Erythroblast (primary cell): Measurements from ENCODE around the gene BCL2L11.
A peak's percentile ranks its signal among the peaks of the same experiment; 100 is the strongest.

Source experiments
- DNase-seq, 2 experiments: peaks; one replicate each; lab custom pipeline; 2025; lab: John Stamatoyannopoulos, UW
- GATA1 ChIP-seq: IDR thresholded peaks from 2 replicates; pipeline ENCODE4 v1.6.1; 2011; ENCODE audit warnings: low read depth, mild to moderate bottlenecking, control low read depth, low read length, moderate library complexity
- POLR2A ChIP-seq: IDR thresholded peaks from 2 replicates; pipeline ENCODE4 v1.6.1; 2011; ENCODE audit warnings: mild to moderate bottlenecking, low read length

Gene BCL2L11

DNA sequence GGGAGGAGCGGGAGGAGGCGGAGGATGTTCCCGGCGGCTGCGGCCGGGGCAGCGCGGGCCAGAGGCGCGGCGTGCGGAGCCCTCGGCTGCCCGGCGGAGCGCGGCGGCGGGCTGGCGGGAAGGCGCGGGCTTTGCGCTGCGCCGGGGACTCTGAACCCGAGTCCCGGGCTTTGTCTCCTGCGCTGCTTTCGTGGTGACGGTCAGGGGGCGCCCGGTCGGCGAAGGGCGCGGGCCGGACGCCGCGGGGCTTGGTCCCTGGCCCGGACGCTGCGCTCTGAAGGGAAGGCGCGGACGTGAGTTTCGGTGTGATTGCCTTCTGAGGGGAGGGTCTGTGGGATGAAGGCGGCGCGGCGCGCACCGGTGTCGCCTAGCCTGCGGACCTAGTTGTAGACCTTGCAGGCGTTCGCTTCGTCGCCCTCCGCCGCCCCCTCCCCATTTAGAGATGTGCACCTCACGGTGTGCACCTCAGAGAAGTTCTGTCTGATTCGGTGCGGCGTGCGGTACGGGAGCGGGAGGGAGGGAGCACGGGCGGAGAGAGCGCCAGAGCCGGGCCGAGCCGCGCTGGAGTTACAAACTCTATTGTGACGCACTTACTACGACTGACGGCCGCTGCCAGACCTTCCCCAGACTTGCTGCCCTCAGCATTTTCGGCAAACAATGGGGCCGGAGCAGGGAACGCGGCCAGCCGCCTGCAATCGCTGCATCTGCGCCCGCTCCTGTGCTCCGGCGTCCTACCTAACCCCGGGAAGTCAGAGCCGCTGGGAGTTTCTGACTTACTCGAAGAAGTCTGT is 2.1 kb downstream of the BCL2L11 start:
- peak; percentile 61 to 73 for DNase-seq
- TF ChIP-seq POLR2A (no peak), GATA1 (no peak)

DNA sequence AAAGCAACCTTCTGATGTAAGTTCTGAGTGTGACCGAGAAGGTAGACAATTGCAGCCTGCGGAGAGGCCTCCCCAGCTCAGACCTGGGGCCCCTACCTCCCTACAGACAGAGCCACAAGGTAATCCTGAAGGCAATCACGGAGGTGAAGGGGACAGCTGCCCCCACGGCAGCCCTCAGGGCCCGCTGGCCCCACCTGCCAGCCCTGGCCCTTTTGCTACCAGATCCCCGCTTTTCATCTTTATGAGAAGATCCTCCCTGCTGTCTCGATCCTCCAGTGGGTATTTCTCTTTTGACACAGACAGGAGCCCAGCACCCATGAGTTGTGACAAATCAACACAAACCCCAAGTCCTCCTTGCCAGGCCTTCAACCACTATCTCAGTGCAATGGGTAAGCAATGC is 3.0 kb downstream of the BCL2L11 start:
- DNase-seq, result no peak
- TF ChIP-seq POLR2A (no peak), GATA1 (no peak)

GRCh38 chr2:111126581-111126980 is 5.9 kb downstream of the BCL2L11 start:
- DNase-seq, result no peak
- no peak for TF ChIP-seq POLR2A
- TF ChIP-seq GATA1, result no peak

DNA sequence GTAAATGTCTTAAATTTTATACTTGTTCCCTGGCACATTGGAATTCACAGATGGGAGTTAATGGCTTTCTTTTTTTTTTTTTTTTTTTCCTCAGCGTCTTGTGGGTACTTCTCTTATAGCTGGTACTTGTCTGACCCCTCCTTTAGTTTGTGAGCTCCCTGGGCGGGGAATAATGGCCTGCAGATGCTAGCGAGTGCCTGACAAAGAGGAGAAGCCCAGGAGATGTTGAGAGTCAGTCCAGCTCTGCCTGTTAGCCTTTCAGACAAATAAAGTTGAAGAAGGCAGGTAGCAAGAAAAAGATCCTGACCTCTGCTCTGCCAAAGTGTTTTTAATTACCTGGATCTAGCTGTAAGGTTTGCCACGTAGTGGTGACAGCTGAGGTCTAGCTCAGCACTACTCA is 6.6 kb downstream of the BCL2L11 start:
- TF ChIP-seq GATA1, result no peak
- TF ChIP-seq POLR2A, result no peak
- no peak for DNase-seq

- no peak for TF ChIP-seq GATA1
- TF ChIP-seq POLR2A, result no peak
- DNase-seq, result no peak
Observed at GRCh38 chr2:111128096-111128495, 7.4 kb downstream of the BCL2L11 start.

- TF ChIP-seq GATA1, result no peak
- peak; percentile 57 to 75 for DNase-seq
Observed at GRCh38 chr2:111133603-111134002, 12.9 kb downstream of the BCL2L11 start.

DNA sequence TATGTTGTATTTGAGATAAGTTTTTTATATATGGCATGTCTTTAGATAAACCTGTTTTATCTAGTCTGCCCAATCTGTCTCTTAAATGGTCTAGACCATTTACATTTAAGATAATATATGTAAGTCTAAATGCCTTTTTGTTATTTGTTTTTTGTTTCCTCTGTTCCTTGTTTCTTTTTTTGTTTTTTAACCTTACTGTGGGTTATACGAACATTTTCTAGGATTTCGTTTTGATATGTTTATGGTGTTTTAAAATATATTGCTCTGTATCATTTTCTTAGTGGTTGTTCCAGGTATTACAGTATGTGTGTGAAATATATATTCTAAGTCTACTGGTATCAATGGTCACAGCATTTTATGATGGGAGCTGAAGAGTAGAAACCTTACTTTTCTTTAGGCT is 13.3 kb downstream of the BCL2L11 start:
- no peak for TF ChIP-seq GATA1
- no peak for TF ChIP-seq POLR2A
- peak; percentile 57 to 75 for DNase-seq

DNA sequence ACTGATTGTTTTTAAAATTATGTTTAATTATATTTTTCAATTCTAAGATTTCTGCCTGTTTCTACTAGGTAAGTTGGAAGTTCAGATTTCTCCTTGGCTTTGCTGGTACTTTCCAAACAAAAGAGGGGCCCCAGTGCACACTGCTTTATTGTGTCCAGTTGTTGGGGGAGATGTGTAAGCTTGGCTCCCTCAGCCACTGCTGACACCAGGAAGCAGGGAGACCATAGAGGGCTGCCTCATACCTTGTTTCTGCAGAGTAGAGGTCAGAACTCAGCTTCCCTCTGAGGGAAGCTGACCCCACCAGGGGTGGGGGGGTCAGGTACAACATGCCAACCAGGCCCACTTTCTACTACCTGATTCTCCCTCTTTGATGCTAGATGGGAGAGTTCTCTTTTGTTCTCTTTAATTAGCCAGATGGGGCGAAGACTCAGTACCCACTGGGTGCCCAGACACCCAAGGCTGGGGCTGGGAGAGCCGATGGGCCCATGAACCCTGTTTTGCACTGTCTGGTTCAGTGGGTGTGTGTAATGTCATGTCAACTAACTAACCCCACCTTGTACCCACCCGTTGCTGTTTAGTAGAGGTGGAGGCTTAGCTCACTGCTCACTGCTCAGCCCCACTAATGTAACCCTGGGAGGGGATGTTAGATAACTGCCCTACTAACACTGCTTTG is 14.7 kb downstream of the BCL2L11 start:
- TF ChIP-seq POLR2A, result no peak
- no peak for TF ChIP-seq GATA1
- no peak for DNase-seq

- peak in 1 of 2 experiments; percentile 14 for DNase-seq
- TF ChIP-seq GATA1, result no peak
- TF ChIP-seq POLR2A, result no peak
Observed at GRCh38 chr2:111135910-111136297, 15.2 kb downstream of the BCL2L11 start.

GRCh38 chr2:111138839-111139238 is 18.1 kb downstream of the BCL2L11 start:
- no peak for DNase-seq
- TF ChIP-seq POLR2A (no peak), GATA1 (no peak)

GRCh38 chr2:111139637-111140317 is 19.1 kb downstream of the BCL2L11 start:
- no peak for DNase-seq
- no peak for TF ChIP-seq GATA1
- no peak for TF ChIP-seq POLR2A

- DNase-seq, result no peak
- no peak for TF ChIP-seq POLR2A
- TF ChIP-seq GATA1, result no peak
Observed at GRCh38 chr2:111140815-111141214, 20.1 kb downstream of the BCL2L11 start.

DNA sequence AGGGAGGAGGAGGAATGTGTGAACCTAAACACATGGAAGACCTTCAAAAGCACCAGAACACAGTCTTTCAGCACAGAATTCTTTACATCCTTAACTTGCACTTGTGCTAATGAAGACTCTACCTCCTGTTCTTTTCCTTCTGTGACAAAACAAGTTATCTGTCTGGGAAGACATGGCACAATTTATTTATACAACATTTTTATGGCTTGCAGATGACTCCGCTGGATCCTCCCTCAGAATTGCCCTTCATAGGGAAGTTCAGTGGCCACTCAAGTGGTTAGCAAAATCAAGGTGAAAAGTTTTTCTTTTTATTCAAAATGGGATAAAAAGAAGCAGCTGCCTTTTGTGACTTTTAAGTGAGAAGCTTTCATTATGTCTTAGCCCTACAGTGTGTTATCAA is 21.4 kb downstream of the BCL2L11 start:
- DNase-seq, result no peak
- TF ChIP-seq GATA1 (no peak), POLR2A (no peak)
